RPMI7951 (cell line): ENCODE data around the gene SMIM24. TPM values are rescaled to one million over a fixed set of nuclear protein-coding genes. Genes with fewer than 3 reads are reported as not detected.
"Not testable (repeated sequence)": the region's sequence is repeated elsewhere in the genome, so short reads cannot be mapped to it uniquely, and the experiment has no call there.

Source experiments
- DNase-seq: peaks from one replicate; pipeline ENCODE4 v3.0.0-alpha.2; 2012; ENCODE audit warnings: low read depth
- total RNA-seq: library from RNA; depleted of rRNA; stranded (reverse); fragments of >200 nt; shearing (Covaris generic); gene quantifications from 2 replicates; pipeline ENCODE4 v1.2.3, GENCODE V29; 2014; rRNA removed

Gene SMIM24
- not detected in 2 replicates for total RNA-seq

DNA sequence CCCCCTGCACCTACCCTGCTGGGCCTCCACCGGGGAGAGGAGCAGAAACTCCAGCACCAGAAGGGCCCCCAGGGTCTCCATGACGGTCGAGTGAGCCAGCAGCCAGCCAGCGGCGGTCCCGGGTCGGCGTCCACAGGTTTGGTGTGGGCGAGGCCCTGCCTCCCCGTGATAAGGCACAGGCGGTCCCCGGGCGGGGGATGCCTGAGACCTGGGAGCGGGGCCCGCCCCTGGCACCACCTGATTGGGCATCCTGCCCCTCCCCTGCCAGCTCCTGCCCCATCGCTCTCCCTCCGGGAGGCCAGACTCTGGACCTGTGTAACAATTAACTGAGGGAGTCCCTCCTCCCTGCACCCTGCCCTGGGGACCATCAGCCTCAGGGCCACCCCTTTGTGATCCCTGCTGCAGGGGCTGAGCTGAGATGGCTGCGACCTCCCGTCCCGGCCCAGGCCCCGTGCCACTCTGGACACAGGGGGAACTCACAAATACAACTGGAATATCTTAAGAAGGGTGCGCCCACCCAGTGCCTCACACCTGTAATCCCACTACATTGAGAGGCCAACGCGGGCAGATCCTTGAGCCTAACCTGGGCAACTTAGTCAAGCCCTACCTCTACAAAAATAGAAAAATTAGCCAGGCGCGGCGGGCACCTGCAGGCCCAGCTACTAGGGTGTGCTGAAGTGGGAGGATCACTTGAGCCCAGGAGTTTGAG is at the start of gene SMIM24:
SMIM24 (minus strand) TSS at position 143 of the 709 bp plus-strand sequence; CDS start at position 81, 62 bp downstream.
- DNase-seq = no peak

DNA sequence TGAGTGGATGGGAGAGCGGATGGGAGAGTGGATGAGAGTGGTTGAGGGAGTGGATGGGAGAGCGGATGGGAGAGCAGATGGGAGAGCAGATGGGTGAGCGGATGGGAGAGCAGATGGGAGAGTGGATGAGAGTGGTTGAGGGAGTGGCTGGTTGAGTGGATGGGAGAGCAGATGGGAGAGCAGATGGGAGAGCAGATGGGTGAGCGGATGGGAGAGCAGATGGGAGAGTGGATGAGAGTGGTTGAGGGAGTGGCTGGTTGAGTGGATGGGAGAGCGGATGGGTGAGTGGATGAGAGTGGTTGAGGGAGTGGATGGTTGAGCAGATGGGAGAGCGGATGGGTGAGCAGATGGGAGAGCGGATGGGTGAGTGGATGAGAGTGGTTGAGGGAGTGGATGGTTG is 49.0 kb upstream of the SMIM24 start:
- DNase-seq = not testable (repeated sequence)

DNA sequence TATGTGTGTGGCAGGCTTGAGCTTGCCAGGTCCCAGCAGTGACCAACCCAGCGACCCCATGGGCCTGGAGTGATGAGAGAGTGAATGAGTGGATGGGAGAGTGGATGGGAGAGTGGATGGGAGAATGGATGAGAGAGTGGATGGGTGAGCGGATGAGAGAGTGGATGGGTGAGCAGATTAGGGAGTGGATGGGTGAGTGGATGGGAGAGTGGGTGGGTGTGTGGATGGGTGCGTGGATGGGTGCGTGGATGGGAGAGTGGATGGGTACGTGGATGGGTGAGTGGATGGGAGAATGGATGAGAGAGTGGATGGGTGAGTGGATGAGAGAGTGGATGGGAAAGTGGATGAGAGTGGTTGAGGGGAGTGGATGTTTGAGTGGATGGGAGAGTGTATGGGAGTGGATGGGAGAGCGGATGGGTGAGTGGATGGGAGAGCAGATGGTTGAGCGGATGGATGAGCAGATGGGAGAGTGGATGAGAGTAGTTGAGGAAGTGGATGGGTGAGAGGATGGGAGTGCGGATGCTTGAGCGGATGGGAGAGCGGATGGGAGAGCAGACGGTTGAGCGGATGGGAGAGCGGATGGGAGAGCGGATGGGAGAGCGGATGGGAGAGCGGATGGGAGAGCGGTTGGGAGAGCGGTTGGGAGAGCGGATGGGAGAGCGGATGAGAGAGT is 48.4 kb upstream of the SMIM24 start:
- DNase-seq = no peak

DNA sequence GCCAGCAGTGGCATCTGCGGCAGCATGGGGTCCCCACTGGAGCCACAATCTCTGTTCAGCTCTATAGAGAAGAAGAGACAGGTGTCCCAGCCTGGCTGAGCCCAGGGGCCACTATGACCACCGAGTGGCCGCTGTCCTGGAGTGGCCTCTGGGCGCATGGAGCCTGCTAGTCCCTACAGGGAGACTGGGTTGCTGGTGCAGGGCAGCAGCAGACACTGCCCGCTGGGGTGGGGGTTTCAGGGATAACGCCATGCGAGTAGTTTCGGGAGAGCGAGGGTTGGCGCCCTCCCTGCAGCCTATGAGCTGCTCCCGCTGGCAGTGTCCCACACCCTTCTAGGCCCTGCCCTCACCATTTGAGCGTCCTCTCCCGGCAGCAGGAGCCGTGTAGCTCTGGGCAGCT is 47.8 kb upstream of the SMIM24 start:
- no peak for DNase-seq

DNA sequence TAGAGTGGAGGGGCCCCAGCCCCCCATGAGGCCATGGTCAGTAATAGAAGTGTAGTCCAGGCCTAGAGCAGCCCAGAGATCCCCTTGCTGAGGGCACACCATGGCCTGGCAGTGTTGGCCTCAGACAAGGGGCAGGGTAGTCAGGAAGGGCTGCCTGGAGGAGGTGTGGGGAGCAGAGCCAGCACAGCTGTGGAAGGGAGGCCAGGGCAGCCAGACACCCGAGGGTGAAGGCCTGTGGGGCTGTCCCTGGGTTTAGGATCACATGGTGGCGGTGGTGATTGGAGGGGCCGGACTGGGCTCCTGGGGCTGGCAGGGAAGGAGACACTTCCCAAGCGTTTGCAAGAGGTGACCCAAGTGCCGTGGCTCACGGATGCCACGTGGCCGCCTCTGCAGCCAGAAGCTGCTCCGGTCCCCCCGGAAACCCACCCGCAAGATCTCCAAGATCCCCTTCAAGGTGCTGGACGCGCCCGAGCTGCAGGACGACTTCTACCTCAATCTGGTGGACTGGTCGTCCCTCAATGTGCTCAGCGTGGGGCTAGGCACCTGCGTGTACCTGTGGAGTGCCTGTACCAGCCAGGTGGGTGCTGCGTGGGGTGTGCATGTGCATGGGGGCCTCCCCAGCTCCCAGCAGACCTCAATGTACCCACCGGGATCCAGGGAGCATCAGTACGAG is 47.0 kb upstream of the SMIM24 start:
- DNase-seq = no peak

DNA sequence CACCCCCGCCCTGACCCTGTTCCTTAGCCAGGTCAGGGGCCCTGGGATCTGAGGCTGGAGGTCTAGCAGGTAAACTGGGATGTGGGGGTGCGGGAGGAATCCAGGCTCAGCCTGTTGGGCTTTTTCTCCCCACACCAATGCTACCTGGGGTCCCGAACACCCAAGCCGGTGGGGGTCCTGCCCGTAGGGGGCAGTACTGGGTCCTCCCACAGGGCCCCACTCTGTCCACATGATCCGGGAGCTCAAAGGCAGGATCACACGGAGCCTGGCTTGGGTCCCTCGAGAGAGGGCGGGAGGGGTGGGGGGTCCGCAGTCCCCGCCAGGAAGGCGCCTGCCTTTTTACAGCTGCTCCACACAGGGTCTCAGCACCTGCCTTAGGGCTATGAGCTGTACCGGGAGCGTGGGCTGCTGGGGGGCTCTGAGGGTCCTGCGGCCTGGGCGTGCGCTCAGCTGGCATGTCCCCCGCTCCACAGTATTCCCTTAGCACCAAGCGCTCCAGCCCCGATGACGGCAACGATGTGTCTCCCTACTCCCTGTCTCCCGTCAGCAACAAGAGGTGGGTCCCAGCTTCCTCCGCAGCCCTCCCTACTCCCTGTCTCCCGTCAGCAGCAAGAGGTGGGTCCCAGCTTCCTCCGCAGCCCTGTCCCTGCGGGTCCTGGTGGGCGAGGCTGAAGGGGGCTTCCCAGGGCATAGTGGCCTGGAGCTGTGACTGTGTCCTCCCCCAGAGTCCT is 46.3 kb upstream of the SMIM24 start:
- DNase-seq = no peak

DNA sequence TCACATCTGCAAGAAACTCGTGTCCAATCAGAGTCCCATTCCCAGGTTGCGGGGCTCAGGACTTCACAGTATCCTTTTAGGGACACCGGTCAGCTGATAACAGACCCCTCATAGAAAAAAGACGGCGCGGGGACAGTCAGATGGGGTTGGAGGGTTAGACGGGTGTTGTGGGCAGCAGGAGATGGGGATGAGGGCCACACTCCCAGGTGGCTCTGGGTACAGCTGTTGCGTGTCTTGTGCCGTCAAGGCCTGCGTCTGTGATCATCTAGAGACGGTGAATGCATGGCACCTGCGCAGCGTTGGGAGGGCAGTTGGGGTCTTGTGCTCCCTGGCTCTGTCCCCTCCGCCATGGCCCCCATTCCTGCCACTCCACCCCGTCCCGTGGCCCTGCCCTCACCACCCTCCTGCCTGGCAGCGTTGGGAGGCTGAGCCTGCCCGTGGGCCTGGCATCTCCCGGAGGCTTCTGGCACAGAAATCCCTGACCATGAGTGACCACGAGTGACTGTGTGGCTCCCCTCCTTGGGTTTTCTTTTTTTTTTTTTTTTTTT is 44.7 kb upstream of the SMIM24 start:
- DNase-seq = no peak

DNA sequence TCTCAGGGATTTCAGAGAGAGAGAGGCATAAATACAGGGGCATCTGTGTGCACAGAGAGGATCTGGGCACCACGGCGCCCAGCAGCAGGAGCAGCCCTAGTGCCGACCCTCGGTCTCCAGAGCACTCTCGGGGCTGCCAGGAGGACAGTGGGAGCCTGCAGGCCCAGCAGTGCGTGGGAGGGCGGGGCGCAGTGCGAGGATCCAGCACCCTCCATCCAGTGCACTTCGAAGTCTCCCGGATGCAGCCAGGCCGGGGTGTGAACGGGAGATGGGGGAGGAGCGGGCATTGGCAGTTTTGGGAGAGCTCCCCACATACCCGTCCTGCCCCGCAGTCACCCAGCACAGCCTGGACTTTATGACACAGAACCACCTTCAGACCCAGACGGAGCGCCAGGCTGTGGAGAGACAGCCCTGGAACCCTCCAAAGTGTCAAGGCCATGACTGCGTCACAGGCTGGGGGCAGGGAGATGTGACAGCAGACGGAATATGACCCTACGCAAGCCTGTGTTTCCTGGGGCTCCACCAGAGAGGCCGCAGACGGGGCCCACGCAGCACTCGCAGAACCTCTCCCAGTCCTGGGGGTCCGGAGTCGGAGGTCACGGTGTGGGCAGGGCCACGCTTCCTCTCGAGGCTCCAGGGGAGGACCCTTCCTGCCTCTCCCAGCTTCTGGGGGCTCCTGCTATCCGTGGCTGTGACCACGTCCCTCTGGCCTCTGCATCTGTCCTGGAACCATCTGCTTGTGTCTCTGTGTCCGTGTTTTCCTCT is 43.9 kb upstream of the SMIM24 start:
- DNase-seq = no peak

DNA sequence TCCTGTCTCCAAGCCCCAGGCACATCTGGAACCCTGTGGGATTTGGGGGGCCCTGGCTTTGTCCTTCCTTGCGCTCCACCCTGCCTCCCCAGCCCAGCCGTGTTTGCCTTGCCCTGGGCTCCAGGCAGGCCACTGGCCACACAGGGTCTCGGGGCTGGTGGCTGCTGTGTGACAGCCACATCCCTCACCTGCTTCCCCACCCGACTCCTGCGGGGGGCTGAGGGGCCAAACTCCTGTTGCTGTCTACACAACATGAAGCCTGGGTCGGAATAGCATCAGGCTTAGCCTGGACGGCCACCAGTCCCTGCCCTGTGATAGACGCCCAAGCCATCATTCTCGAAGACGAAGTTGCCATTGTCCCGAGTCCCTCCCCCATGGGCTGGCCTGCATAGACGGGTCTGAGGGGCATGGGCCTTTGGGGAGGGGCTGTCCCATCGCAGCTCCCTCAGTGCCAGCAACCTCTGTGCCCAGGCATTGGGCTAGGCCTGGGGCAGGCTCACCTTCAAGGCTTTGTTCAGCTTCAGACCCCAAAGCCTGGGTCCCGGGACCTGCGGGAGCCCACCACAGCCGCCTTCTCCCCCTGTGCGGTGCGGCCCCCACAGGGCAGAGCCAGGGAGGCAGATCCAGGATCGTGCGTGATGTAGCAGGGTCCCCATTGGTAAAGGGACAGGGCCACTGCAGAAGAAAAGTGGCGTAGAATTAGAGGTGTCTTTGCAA is 43.2 kb upstream of the SMIM24 start:
- no peak for DNase-seq

DNA sequence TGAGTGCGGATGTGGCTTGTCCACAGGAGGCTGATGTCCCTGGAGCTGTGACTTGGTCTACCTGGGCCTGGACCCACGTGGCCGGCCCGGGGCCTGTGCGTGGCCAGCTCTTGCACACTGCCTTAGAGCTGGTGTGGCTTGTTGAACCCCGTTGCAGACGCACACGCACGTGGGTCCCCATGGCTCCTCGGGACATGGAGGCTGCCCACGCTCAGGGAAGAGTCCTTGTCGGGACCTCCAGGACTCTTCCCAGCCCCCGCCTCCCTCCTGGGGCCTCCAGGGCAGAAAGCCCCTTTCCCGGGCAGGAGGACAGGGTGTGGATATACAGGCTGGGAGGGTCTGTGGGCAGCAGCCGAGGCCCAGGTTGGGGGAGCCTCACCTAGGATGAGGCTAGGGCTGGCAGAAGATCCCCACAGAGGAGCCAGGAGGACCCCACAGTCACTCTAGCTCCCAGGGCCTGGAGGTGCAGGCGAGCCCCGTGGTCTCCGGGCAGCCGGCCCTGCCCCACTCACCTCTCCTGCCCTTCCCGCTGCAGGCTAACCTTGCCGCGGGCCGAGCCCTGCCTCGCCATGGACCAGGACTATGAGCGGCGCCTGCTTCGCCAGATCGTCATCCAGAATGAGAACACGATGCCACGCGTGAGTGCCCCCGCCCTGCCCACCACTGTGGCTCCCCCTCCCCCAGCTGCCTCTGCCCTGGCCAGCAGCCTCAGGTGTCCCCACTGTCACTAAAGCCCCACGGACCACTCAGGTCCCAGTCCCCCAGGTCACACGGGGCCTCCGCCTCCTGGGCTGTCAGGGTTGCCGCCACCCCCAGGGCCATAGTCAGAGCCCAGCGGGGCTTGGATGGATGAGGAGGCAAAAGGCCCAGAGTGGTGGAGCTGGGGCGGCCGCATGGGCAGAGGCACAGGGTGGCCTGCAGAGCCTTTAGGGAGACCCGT is 42.4 kb upstream of the SMIM24 start:
- no peak for DNase-seq

DNA sequence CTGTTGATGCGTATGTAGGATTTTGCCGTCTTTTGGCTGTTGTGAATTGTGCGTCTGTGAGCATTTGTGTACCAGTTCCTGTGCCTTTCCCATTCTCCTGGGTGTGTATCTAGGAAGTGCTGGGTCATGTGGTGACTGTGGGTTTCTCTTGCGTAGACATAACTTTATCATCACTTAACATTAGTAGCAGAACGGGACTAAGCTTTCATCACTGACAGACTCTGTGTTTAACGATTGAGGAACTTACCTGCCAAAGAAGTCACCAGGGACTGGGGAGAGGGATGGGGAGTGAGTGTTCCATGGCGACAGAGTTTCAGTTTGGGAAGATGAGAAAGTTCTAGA is 40.8 kb upstream of the SMIM24 start:
- DNase-seq = no peak

DNA sequence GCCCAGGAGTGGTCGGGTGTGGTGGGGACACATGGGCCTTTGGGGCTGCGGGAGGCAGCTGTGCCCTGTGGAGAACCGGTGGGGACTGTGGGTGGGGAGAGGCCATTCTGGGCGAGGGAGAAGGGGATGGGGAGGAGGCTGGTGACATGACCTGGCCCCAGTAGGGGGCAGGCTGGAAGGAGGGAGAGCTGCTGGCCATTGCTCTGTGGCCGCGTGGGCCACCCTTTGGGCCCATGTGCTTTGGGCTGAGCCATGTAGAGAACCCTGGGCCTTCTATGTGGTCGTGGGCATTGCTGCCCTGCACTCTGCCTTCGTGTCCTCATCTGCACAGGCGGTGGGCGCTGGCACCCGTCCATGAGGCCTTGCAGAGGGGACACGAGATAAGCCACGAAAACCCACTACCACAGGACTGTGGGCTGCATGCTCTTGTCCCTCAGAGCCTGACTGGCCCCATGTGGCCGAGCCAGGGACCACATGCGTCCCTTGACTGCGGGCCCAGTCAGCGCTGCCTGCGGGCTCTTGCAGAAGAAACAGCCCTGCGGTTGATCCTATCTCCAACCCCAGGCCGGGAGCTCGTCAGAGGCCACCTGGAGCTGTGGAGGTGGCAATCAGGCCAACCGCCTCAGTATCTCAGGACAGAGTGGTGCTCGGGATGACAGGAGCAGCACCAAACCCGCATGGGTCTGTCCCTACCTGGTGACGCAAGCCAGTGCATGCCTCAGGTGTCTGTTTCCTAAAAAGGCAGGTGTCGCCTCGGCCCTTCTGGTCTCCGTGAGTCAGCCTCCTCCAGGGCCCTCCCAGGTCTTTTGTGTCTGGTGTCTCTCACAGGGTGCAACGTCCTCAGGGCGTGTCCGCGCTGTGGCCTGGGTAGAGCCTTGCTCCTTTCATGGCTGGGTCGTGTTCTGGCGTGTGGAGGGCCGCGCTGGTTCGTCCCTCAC is 40.1 kb upstream of the SMIM24 start:
- DNase-seq = no peak

DNA sequence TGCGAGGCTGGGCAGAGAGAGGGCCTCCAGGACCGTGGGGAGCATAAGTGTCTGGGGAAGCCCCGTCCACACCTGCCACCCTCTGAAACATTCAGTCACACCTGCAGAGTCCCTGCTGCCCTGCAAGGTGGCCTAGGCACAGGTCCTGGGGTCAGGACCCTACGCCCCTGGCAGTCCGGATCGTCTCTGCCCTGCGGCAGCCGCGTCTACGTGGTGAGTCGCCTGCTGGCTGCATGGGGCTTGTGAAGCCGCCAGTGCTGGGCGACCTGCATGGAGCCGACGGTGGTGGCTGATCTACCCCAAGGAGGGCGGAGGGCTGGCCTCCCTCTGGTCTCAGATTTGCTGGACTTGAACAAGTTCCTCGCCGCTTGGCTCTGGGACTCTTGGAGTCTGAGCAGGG is 38.8 kb upstream of the SMIM24 start:
- DNase-seq = no peak

DNA sequence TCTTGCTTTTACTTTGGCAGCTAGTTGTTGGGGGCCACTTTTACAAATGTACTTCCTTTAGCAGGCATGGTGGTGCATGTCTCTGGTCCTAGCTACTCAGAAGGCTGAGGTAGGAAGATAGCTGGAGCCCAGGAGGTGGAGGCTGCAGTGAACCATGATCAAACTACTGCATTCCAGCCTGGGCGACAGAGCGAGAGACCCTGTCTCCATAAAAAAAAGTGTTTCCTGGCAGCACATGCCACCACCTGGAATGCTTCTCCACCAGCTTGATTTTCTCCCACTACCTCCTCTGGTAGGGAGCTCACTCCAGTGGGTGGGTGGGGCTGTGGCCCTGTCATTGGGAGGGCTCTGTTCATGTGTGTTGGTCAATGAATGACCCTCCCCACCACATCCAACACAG is 38.3 kb upstream of the SMIM24 start:
- DNase-seq = no peak

DNA sequence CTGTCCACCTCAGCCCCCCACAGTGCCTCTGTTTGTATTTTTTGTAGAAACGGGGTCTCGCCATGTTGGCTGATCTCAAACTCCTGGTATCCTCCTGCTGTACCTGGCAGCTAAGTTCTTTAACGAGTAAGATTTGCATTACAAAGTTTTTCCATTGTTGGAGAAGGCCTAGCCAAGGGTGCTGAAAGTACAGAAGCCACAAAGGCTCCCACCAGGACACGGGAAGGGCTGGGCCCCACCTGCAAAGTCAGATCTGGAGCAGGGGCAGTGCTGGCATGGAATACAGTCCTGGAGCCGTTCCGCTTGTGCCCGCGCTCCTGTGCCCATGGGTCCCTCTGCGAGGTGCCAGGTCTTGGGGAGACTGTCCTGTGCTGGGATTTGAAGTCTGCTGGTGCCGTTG is 37.9 kb upstream of the SMIM24 start:
- no peak for DNase-seq

DNA sequence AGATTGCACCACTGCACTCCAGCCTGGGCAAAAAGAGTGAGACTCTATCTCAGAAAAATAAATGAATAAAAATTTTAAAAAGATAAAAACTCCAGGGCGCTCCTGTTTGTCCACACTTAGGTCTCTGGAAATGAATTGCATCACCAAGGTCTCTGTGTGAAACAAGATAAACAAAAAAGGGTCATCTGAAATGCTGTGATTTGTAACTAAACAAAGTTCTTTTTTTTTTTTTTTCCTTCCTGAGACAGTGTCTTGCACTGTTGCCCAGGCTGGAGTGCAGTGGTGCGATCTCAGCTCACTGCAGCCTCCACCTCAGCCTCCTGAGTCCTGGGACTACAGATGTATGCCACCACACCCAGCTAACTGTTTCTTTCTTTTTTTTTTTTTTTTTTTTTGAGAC is 37.3 kb upstream of the SMIM24 start:
- DNase-seq = no peak

DNA sequence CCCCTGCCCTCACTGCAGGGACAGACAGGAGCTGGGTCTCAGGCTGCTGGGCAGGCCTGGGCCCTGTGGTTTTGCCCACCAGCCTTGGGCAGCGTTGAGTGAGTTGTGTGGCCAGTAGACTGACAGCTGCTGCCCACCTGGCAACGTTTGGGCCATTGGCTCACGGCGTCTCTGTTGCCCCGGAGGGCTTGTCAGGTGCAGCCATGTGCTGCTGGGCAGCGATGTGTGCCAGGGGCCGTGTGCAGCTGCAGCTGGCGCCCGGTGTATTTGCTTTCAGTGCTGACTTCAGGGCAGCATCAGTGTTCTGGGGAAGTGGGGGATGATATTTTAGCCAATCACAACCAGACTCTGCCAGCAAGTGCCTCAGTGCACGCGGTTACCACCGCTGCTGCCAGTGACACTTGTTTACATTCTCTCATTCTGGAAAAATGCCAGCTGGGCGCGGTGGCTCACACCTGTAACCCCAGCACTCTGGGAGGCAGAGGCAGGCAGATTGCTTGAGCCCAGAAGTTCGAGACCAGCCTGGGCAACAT is 36.4 kb upstream of the SMIM24 start:
- no peak for DNase-seq

DNA sequence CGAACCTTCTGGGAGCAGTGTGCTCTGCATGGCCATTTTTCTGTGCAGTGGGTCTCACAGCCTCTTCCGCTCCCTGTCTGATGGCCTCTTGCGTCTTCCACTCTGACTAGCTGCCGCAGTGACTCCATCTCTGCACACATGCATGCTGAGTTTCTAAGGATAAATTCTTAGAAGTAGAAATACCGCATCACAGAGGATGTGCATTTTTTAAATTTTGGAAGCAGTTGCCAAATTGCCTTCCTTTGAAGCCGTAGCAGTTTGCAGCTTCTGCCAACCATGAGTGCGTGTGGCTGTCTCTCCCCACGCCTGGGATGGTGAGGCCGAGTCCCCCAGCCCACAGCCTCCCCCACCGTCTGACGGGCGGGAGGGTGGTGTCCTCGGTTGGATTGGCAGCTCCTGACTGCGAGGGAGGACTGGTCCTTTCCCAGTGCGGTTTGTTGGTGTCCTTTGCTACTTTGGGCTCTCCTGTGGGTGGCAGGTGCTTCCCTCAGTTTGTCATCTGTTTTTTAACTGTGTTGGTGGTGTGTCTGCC is 35.6 kb upstream of the SMIM24 start:
- DNase-seq = no peak
